IPS-NIHi7 (cell line): Measurements from ENCODE around the gene ALDH5A1.

Source experiments
- DNase-seq: peaks from one replicate; pipeline ENCODE4 v3.0.0; 2012; ENCODE audit warnings: mixed read lengths; ENCODE audit errors: extremely low spot score

The ALDH5A1 gene

GRCh38 chr6:24524805-24525204, 30.0 kb downstream of the ALDH5A1 start:
- DNase-seq, result peak; percentile 60

GRCh38 chr6:24529985-24530384, 35.2 kb downstream of the ALDH5A1 start:
- no peak for DNase-seq

GRCh38 chr6:24534329-24534728, 39.6 kb downstream of the ALDH5A1 start:
- no peak for DNase-seq

GRCh38 chr6:24535210-24535609, 40.4 kb downstream of the ALDH5A1 start:
- DNase-seq, result no peak

GRCh38 chr6:24536466-24536865, 41.7 kb downstream of the ALDH5A1 start:
- DNase-seq, result no peak

- no peak for DNase-seq
Measured at GRCh38 chr6:24537082-24537699, 42.4 kb downstream of the ALDH5A1 start.

- DNase-seq, result no peak
Measured at GRCh38 chr6:24537771-24538385, 43.1 kb downstream of the ALDH5A1 start.

- no peak for DNase-seq
Measured at GRCh38 chr6:24539416-24539815, 44.6 kb downstream of the ALDH5A1 start.

- DNase-seq, result no peak
Measured at GRCh38 chr6:24540197-24540596, 45.4 kb downstream of the ALDH5A1 start.

GRCh38 chr6:24543683-24544082, 48.9 kb downstream of the ALDH5A1 start:
- DNase-seq, result no peak

GRCh38 chr6:24545183-24545582, 50.4 kb downstream of the ALDH5A1 start:
- DNase-seq, result no peak

- DNase-seq, result no peak
Measured at GRCh38 chr6:24545691-24546090, 50.9 kb downstream of the ALDH5A1 start.

- no peak for DNase-seq
Measured at GRCh38 chr6:24546439-24546838, 51.7 kb downstream of the ALDH5A1 start.

GRCh38 chr6:24547243-24547642, 52.5 kb downstream of the ALDH5A1 start:
- peak; percentile 77 for DNase-seq

- no peak for DNase-seq
Measured at GRCh38 chr6:24549158-24549557, 54.4 kb downstream of the ALDH5A1 start.

- no peak for DNase-seq
Measured at GRCh38 chr6:24549674-24550353, 55.0 kb downstream of the ALDH5A1 start.

- DNase-seq, result no peak
Measured at GRCh38 chr6:24551139-24551538, 56.4 kb downstream of the ALDH5A1 start.

- DNase-seq, result no peak
Measured at GRCh38 chr6:24554474-24554873, 59.7 kb downstream of the ALDH5A1 start.

- no peak for DNase-seq
Measured at GRCh38 chr6:24558516-24558915, 63.7 kb downstream of the ALDH5A1 start.

GRCh38 chr6:24564081-24564480, 69.3 kb downstream of the ALDH5A1 start:
- DNase-seq, result no peak

- DNase-seq, result no peak
Measured at GRCh38 chr6:24565196-24565595, 70.4 kb downstream of the ALDH5A1 start.

GRCh38 chr6:24566020-24566767, 71.4 kb downstream of the ALDH5A1 start:
- DNase-seq, result no peak
